ENCODE measurements around the gene HSD17B3. TPM values are rescaled to one million over a fixed set of nuclear protein-coding genes. Genes with fewer than 3 reads are reported as not detected.
A peak's percentile ranks its signal among the peaks of the same experiment; 100 is the strongest.

Gene HSD17B3
- total and polyA plus RNA-seq, 7 experiments from 2014 or later: 0.34 to 2.6 (median 1.8) TPM; not detected in 4

DNA sequence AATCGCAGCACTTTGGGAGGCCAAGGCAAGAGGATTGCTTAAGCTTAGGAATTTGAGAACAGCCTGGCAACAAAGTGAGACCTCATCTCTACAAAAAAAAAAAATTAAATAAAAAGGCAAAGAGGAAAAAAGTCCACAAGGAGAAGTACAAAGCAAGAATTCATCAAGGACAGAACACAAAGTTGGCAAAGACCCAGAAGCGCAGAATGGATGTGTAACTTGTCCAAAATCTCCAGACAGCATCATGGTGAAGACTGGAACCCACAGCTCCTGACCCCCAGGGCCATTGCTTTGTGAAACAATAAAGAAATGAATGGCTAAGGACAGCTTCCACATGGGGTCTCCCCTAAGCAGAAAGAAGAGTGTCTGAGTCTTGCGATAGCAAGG, 7.8 kb downstream of the HSD17B3 start:
- ATAC-seq: no peak

DNA sequence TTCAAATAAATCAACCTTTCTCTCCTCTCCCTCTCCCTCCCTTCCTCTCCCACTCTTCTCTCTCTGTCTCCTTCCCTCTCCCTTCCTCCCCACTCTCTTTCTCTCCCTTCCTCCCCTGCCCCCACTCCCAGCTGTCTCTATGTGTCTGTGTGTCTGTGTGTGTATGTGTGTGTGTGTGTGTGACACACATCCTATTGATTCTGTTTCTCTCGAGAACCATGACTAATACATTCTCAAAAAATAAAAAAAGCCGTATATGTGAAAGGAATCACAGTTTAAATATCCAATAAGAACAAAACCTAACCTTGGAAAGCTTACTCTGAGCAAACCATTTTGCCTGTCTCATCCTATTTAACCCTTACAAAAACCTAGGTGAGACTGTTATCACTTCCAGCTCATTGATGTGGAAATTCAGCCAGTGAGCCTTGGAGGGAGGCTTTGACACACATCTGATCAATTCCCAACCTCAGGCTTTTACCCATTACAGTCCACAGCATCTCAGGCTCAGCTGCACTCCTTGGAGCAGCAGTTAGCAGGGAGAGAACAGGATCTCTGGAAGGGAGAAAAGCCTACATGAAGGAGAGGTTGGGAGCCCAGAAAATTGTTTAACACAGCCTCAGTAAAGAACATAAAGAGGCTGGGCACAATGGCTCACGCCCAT, 8.3 kb downstream of the HSD17B3 start:
- Histone ChIP-seq H3K27ac (ENCODE audit: low read depth, low read length) (no peak overlapping the region), H3K4me3 (ENCODE audit: low read length) (no peak overlapping the region), H3K36me3 (ENCODE audit: control insufficient read depth in 2 of 3, insufficient read depth in 3 of 3, low read length in 3 of 3) (no peaks in the 10 kb centered on the region), H3K9me3 (ENCODE audit: control insufficient read depth in 2 of 3, low read length in 3 of 3) (no peaks in the 10 kb centered on the region), H3K27me3 (ENCODE audit: control insufficient read depth in 2 of 2, insufficient read depth in 2 of 2, low read length in 2 of 2) (no peaks in the 10 kb centered on the region), H3K4me1 (ENCODE audit: control insufficient read depth in 2 of 2, insufficient read depth in 2 of 2, low read length in 2 of 2) (no peaks in the 10 kb centered on the region)
- Mint-ChIP-seq H3K4me3 (no peak overlapping the region), H3K27ac (peak overlapping the region in 1 of 9 donors; percentile 65), H3K36me3 (peaks cover 0 to 8% (median 0%) of the 10 kb centered on the region in 5 donors), H3K9me3 (peaks cover 0 to 10% (median 2%) of the 10 kb centered on the region in 11 donors), H3K27me3 (peaks cover 0 to 4% (median 0%) of the 10 kb centered on the region in 5 donors), H3K4me1 (no peaks in the 10 kb centered on the region)
- ChIA-PET POLR2A (no interaction called here), CTCF (no interaction called here)
- ATAC-seq (no peak), DNase-seq (no peak)
- intact Hi-C loops (cut with micrococcal nuclease): no loop called here

More for the DNA sequence above, 7.8 kb downstream of the HSD17B3 start:
- Mint-ChIP-seq H3K4me1 (no peaks in the 10 kb centered on the region), H3K27me3 (peaks cover 0 to 4% (median 0%) of the 10 kb centered on the region in 5 donors), H3K9me3 (peaks cover 0 to 10% (median 2%) of the 10 kb centered on the region in 11 donors), H3K4me3 (no peak overlapping the region), H3K36me3 (peaks cover 0 to 8% (median 0%) of the 10 kb centered on the region in 5 donors), H3K27ac (no peak overlapping the region)
- intact Hi-C loops (cut with micrococcal nuclease): no loop called here
- no peak overlapping the region for H3K27ac ChIP-seq (ENCODE audit: low read depth, low read length)
- no peaks in the 10 kb centered on the region for H3K36me3 ChIP-seq (ENCODE audit: control insufficient read depth in 2 of 3, insufficient read depth in 3 of 3, low read length in 3 of 3)
- no peaks in the 10 kb centered on the region for H3K27me3 ChIP-seq (ENCODE audit: control insufficient read depth in 2 of 2, insufficient read depth in 2 of 2, low read length in 2 of 2)
- ChIA-PET CTCF (no interaction called here), POLR2A (no interaction called here)
- no peak overlapping the region for H3K4me3 ChIP-seq (ENCODE audit: low read length)
- H3K9me3 ChIP-seq (ENCODE audit: control insufficient read depth in 2 of 3, low read length in 3 of 3): no peaks in the 10 kb centered on the region
- no peaks in the 10 kb centered on the region for H3K4me1 ChIP-seq (ENCODE audit: control insufficient read depth in 2 of 2, insufficient read depth in 2 of 2, low read length in 2 of 2)
- no peak for DNase-seq

DNA sequence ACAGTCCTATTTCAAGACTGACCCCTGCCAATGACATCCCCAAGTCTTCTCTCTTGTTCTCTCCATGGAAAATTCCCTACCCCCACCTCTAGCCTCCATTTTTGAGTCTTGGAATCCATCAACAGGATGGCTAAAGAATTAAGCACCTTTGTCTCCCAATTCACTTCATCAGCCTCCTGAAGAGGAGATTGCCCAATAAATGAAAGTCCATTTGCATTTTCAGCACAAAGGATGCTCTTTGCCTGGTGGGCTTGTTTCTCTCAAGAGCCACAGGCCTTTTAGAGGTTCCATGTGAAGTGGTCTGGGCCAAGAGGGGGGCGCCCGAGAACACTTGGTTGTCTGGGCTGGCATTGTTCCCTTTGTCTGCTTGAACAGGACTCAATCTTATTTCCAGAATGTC, 12.6 kb downstream of the HSD17B3 start:
- H3K36me3 Mint-ChIP-seq: peaks cover 0 to 4% (median 0%) of the 10 kb centered on the region in 5 donors
- POLR2A ChIA-PET: no interaction called here

DNA sequence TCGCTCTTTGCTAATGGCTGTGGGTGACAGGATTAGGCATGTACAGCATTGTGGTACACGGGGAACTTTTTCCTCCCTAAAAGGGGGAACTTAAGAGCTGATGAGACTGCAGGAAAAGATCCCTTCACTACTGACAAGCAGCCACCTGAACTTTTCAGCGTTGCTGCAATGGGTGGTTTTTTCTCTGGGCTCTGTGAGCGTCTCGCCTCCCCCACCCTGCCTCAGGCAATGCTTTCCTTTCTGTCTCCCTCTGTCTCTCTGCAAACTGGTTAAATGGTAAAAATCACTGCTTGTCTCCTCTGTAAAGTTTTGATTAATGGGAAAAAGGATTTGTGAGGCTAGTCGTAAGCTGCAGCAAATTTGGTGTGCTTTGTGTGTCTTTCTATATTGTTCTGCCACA, 20.3 kb downstream of the HSD17B3 start:
- POLR2A ChIA-PET: no interaction called here
- ATAC-seq: no peak
- DNase-seq: no peak
- no peaks in the 10 kb centered on the region for H3K4me1 Mint-ChIP-seq
- H3K27me3 Mint-ChIP-seq: peaks cover 0 to 13% (median 11%) of the 10 kb centered on the region in 5 donors
- H3K4me1 ChIP-seq (ENCODE audit: control insufficient read depth in 2 of 2, insufficient read depth in 2 of 2, low read length in 2 of 2): no peaks in the 10 kb centered on the region
- H3K9me3 ChIP-seq (ENCODE audit: control insufficient read depth in 2 of 3, low read length in 3 of 3): no peaks in the 10 kb centered on the region
- no peaks in the 10 kb centered on the region for H3K36me3 ChIP-seq (ENCODE audit: control insufficient read depth in 2 of 3, insufficient read depth in 3 of 3, low read length in 3 of 3)
- no peak overlapping the region for H3K27ac Mint-ChIP-seq
- peaks cover 0 to 24% (median 7%) of the 10 kb centered on the region in 11 donors for H3K9me3 Mint-ChIP-seq
- intact Hi-C loops (cut with micrococcal nuclease): no loop called here
- CTCF ChIA-PET: no interaction called here
- H3K27me3 ChIP-seq (ENCODE audit: control insufficient read depth in 2 of 2, insufficient read depth in 2 of 2, low read length in 2 of 2): no peaks in the 10 kb centered on the region
- no peak overlapping the region for H3K4me3 Mint-ChIP-seq
- H3K27ac ChIP-seq (ENCODE audit: low read depth, low read length): no peak overlapping the region
- peaks cover 0 to 4% (median 0%) of the 10 kb centered on the region in 5 donors for H3K36me3 Mint-ChIP-seq
- H3K4me3 ChIP-seq (ENCODE audit: low read length): no peak overlapping the region

More for the DNA sequence above, 12.6 kb downstream of the HSD17B3 start:
- Histone ChIP-seq H3K4me3 (ENCODE audit: low read length) (no peak overlapping the region), H3K9me3 (ENCODE audit: control insufficient read depth in 2 of 3, low read length in 3 of 3) (no peaks in the 10 kb centered on the region), H3K27ac (ENCODE audit: low read depth, low read length) (no peak overlapping the region), H3K4me1 (ENCODE audit: control insufficient read depth in 2 of 2, insufficient read depth in 2 of 2, low read length in 2 of 2) (no peaks in the 10 kb centered on the region), H3K36me3 (ENCODE audit: control insufficient read depth in 2 of 3, insufficient read depth in 3 of 3, low read length in 3 of 3) (no peaks in the 10 kb centered on the region), H3K27me3 (ENCODE audit: control insufficient read depth in 2 of 2, insufficient read depth in 2 of 2, low read length in 2 of 2) (no peaks in the 10 kb centered on the region)
- no peak for ATAC-seq
- Mint-ChIP-seq H3K27me3 (peaks cover 0 to 6% (median 4%) of the 10 kb centered on the region in 5 donors), H3K9me3 (peaks cover 0 to 13% (median 3%) of the 10 kb centered on the region in 11 donors), H3K27ac (no peak overlapping the region), H3K4me1 (no peaks in the 10 kb centered on the region), H3K4me3 (no peak overlapping the region)
- CTCF ChIA-PET: no interaction called here
- DNase-seq: no peak
- intact Hi-C loops (cut with micrococcal nuclease): no loop called here

DNA sequence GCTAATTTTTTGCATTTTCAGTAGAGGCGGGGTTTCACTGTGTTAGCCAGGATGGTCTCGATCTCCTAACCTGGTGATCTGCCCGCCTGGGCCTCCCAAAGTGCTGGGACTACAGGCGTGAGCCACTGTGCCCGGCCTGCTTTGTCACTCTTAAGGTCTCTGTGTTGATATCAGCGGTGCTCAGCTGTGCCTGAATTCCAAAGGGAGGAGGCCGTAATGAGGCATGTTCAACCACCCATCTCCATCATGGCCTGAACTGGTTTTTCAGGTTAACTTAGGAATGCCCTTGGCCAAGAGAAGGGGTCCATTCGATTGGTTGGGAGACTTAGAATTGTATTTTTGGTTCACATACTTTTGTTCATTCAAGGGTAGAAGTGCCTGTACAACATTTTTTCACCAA, 22.0 kb downstream of the HSD17B3 start:
- no peak overlapping the region for H3K27ac Mint-ChIP-seq
- Histone ChIP-seq H3K27ac (ENCODE audit: low read depth, low read length) (no peak overlapping the region), H3K27me3 (ENCODE audit: control insufficient read depth in 2 of 2, insufficient read depth in 2 of 2, low read length in 2 of 2) (no peaks in the 10 kb centered on the region), H3K9me3 (ENCODE audit: control insufficient read depth in 2 of 3, low read length in 3 of 3) (peaks cover 0 to 1% (median 0%) of the 10 kb centered on the region in 3 experiments), H3K4me3 (ENCODE audit: low read length) (no peak overlapping the region), H3K36me3 (ENCODE audit: control insufficient read depth in 2 of 3, insufficient read depth in 3 of 3, low read length in 3 of 3) (no peaks in the 10 kb centered on the region), H3K4me1 (ENCODE audit: control insufficient read depth in 2 of 2, insufficient read depth in 2 of 2, low read length in 2 of 2) (no peaks in the 10 kb centered on the region)
- peaks cover 0 to 10% (median 8%) of the 10 kb centered on the region in 5 donors for H3K27me3 Mint-ChIP-seq
- intact Hi-C loops (cut with micrococcal nuclease): no loop called here
- POLR2A ChIA-PET: no interaction called here
- no peak overlapping the region for H3K4me3 Mint-ChIP-seq
- H3K36me3 Mint-ChIP-seq: peaks cover 0 to 9% (median 1%) of the 10 kb centered on the region in 5 donors
- ATAC-seq: no peak
- H3K9me3 Mint-ChIP-seq: peaks cover 2 to 31% (median 10%) of the 10 kb centered on the region in 11 donors
- H3K4me1 Mint-ChIP-seq: no peaks in the 10 kb centered on the region
- DNase-seq: no peak
- CTCF ChIA-PET: no interaction called here

DNA sequence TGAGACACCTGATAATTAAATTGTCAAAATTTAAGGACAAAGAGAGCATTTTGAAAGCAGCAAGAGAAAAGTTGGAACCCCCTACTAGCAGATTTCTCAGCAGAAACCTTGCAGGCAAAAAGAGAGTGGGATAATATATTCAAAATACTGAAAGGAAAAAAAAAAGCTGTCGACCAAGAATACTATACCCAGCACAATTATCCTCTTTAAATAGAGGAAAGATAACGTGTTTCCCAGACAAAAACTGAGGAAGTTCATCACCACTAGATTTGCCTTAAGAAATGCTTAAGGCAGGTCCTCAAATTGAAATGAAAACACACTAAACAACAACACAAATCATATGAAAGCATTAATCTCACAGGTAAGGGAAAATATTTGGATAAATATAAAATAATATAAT, 27.0 kb downstream of the HSD17B3 start:
- POLR2A ChIA-PET: no interaction called here
- CTCF ChIA-PET: no interaction called here
- no peak overlapping the region for H3K4me3 Mint-ChIP-seq

DNA sequence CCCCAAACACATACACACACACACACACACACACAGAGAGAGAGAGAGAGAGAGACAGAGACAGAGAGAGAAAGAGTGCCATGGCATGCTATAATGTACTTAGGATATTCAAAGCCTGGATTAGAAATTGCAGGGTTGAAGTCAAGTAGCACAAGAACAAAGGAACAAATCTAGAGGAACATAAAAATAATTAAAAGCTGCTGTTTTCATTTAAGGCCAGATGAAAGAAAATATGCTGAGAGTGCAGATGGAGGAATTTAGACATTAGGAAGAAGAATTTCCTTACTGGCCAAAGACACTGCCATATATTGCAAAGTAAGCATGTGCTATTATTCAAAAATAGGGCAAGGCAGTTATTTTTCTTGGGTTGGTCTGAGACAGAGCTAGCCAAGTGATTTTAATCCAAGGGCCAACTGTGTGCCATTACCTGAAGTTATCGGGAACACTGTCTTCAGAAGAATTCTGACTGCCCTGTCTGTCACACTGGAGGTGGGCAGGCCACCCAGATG, 31.7 kb downstream of the HSD17B3 start:
- no peak for ATAC-seq
- CTCF ChIA-PET: no interaction called here

More for the DNA sequence above, 27.0 kb downstream of the HSD17B3 start:
- no peak overlapping the region for H3K27ac Mint-ChIP-seq
- Histone ChIP-seq H3K36me3 (ENCODE audit: control insufficient read depth in 2 of 3, insufficient read depth in 3 of 3, low read length in 3 of 3) (no peaks in the 10 kb centered on the region), H3K4me1 (ENCODE audit: control insufficient read depth in 2 of 2, insufficient read depth in 2 of 2, low read length in 2 of 2) (no peaks in the 10 kb centered on the region), H3K27ac (ENCODE audit: low read depth, low read length) (no peak overlapping the region), H3K27me3 (ENCODE audit: control insufficient read depth in 2 of 2, insufficient read depth in 2 of 2, low read length in 2 of 2) (no peaks in the 10 kb centered on the region), H3K4me3 (ENCODE audit: low read length) (no peak overlapping the region), H3K9me3 (ENCODE audit: control insufficient read depth in 2 of 3, low read length in 3 of 3) (peaks cover 0 to 18% (median 8%) of the 10 kb centered on the region in 3 experiments)
- H3K36me3 Mint-ChIP-seq: peaks cover 0 to 15% (median 8%) of the 10 kb centered on the region in 5 donors
- DNase-seq: no peak
- ATAC-seq: no peak
- peaks cover 0 to 13% (median 5%) of the 10 kb centered on the region in 5 donors for H3K27me3 Mint-ChIP-seq
- peaks cover 4 to 38% (median 22%) of the 10 kb centered on the region in 11 donors for H3K9me3 Mint-ChIP-seq
- no peaks in the 10 kb centered on the region for H3K4me1 Mint-ChIP-seq
- intact Hi-C loops (cut with micrococcal nuclease): no loop called here

More for the DNA sequence above, 31.7 kb downstream of the HSD17B3 start:
- Mint-ChIP-seq H3K4me3 (no peak overlapping the region), H3K27me3 (peaks cover 0 to 29% (median 15%) of the 10 kb centered on the region in 5 donors), H3K27ac (no peak overlapping the region), H3K9me3 (peaks cover 4 to 26% (median 18%) of the 10 kb centered on the region in 11 donors), H3K4me1 (no peaks in the 10 kb centered on the region), H3K36me3 (peaks cover 0 to 14% (median 8%) of the 10 kb centered on the region in 5 donors)
- H3K9me3 ChIP-seq (ENCODE audit: control insufficient read depth in 2 of 3, low read length in 3 of 3): peaks cover 0 to 18% (median 8%) of the 10 kb centered on the region in 3 experiments
- H3K36me3 ChIP-seq (ENCODE audit: control insufficient read depth in 2 of 3, insufficient read depth in 3 of 3, low read length in 3 of 3): no peaks in the 10 kb centered on the region
- no peaks in the 10 kb centered on the region for H3K27me3 ChIP-seq (ENCODE audit: control insufficient read depth in 2 of 2, insufficient read depth in 2 of 2, low read length in 2 of 2)
- no peak overlapping the region for H3K27ac ChIP-seq (ENCODE audit: low read depth, low read length)
- POLR2A ChIA-PET: no interaction called here
- no peak for DNase-seq
- H3K4me3 ChIP-seq (ENCODE audit: low read length): no peak overlapping the region
- no peaks in the 10 kb centered on the region for H3K4me1 ChIP-seq (ENCODE audit: control insufficient read depth in 2 of 2, insufficient read depth in 2 of 2, low read length in 2 of 2)
- intact Hi-C loops (cut with micrococcal nuclease): no loop called here

All from naive thymus-derived CD4-positive, alpha-beta T cell (primary cell).